PFSK-1 (cell line): ENCODE measurements around the gene KCNK3.

Source experiments
- SIN3A ChIP-seq: IDR thresholded peaks from 2 replicates; pipeline ENCODE4 v1.6.1; 2012; ENCODE audit warnings: mild to moderate bottlenecking, low read length, moderate library complexity, borderline replicate concordance; ENCODE audit not compliant: insufficient read depth
- TAF1 ChIP-seq: IDR thresholded peaks from 2 replicates; pipeline ENCODE4 v1.6.1; 2012; ENCODE audit warnings: low read length, control low read depth, borderline replicate concordance; ENCODE audit not compliant: insufficient read depth

- no peak for TF ChIP-seq TAF1
- TF ChIP-seq SIN3A, result no peak
Measured at GRCh38 chr2:26746934-26747333, 54.4 kb downstream of the KCNK3 start.
